Motor neuron (in vitro differentiated cells): ENCODE measurements around the gene PACS1. TPM values are rescaled to one million over a fixed set of nuclear protein-coding genes. Genes with fewer than 3 reads are reported as not detected.
"Not testable (repeated sequence)": the region's sequence is repeated elsewhere in the genome, so short reads cannot be mapped to it uniquely, and the experiment has no call there.

Source experiments
- ATAC-seq, 8 experiments: fragments of 200-7000 bp; cut with Tn5 transposase; replicated peaks in 6 of 8; 2 replicates each; pipeline ENCODE4 v1.8.0; 2021; ENCODE audit warnings: mild to moderate bottlenecking in 8 of 8, moderate library complexity in 8 of 8
- H3K27ac ChIP-seq, 2 donors: fragments of 250-450 bp; sonication (Bioruptor Pico); 2 replicates each; pipeline ENCODE4 v1.9.0; 2021; ENCODE audit warnings: antibody characterized with exemption in 2 of 2, mild to moderate bottlenecking in 2 of 2, moderate library complexity in 1 of 2
- H3K4me1 ChIP-seq, 2 donors: fragments of 250-450 bp; sonication (Bioruptor Pico); replicated peaks in 1 of 2; 2 replicates each; pipeline ENCODE4 v1.6.1; 2021; ENCODE audit warnings: antibody characterized with exemption in 2 of 2, mild to moderate bottlenecking in 2 of 2, moderate library complexity in 1 of 2
- H3K4me3 ChIP-seq, 5 donors: fragments of 250-450 bp; sonication (Bioruptor Pico); 2 replicates each; pipeline ENCODE4 v1.9.0; 2021; ENCODE audit warnings: antibody characterized with exemption in 5 of 5, mild to moderate bottlenecking in 5 of 5, moderate library complexity in 4 of 5
- whole genome bisulfite sequencing, 10 experiments: fragments of 450-650 bp; shearing (Covaris generic); methylation state at CpG; one replicate each; pipeline ENCODE4 v1.0.0; 2022; 5-methylcytosine and 5-hydroxymethylcytosine counted together
- in situ Hi-C, 9 experiments: fragments of 400-800 bp; cut with MboI; loops; one replicate each; pipeline ENCODE4 v1.15.0; 2021; ENCODE audit warnings: low sequenced_read_pairs in 9 of 9, low pct_unique_long_range_greater_than_20kb in 2 of 9; ENCODE audit not compliant: unreplicated experiment in 9 of 9
- total RNA-seq, 8 experiments: library from RNA; unstranded; fragments of 300-600 nt; gene quantifications; 2 replicates each; pipeline versions ENCODE4 v1.2.3 to v1.2.4, GENCODE V29; 2022

The PACS1 gene
- total RNA-seq = 10 to 100 TPM; 10.6 to 38.2 (median 21.7) TPM

DNA sequence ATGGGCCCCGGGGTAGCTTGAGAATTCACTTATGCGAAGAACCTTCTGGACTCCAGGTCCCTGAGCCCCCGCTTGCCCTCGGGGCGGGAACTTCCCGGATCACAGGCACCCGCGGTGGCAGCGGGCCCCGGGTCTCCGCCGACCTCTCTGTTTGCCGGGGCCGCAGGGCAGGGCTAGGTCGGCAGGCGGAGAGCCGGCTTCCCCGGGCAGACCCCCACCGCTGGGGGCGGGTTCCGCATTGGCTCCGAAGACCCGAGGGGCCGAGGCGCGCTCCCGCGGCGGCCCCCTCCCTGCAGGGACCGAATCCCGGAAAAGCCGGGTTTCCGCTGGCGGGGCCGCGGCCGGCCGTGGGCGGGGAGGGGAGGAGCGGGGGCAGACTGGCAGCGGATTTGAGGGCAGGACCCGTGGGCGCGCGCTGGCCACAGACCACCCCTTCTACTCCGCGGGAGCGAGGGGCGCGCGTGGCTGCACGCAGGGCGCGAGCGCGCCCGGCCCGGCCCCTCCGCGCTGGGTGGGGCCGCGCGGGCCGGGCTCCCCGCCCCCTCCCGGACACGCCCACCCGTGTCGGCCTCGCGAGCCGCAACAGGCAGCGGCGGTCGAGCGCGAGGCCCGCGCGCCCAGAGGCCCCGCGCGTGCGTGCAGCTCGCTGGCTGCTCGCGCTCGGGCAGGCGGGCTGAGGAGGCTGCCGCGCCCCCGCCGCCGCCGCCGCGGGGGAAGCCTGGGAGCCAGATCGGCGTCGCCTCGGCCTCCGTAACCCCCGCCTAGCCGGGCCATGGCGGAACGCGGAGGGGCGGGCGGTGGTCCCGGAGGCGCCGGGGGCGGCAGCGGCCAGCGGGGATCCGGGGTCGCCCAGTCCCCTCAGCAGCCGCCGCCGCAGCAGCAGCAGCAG is at the start of gene PACS1:
Gene PACS1 (plus strand): TSS at position 558 of the 889 bp plus-strand sequence. CDS start 215 bp downstream, at position 773.
- peak; percentile 66 to 88 (median 79) for ATAC-seq
- in situ Hi-C loops = no loop called here
- 3 to 22% methylated on average over 5 to 7 of the region's 120 CpGs; no CpG with 5 or more reads in 8 of the 10 experiments for WGBS, 10 experiments
- peak within 1 kb of the TSS; percentile 25 to 70 for H3K27ac ChIP-seq
- peak within 1 kb of the TSS; percentile 57 to 86 (median 75) for H3K4me3 ChIP-seq
- H3K4me1 ChIP-seq = peaks cover 16 to 17% of the 10 kb centered on the region in 2 donors

DNA sequence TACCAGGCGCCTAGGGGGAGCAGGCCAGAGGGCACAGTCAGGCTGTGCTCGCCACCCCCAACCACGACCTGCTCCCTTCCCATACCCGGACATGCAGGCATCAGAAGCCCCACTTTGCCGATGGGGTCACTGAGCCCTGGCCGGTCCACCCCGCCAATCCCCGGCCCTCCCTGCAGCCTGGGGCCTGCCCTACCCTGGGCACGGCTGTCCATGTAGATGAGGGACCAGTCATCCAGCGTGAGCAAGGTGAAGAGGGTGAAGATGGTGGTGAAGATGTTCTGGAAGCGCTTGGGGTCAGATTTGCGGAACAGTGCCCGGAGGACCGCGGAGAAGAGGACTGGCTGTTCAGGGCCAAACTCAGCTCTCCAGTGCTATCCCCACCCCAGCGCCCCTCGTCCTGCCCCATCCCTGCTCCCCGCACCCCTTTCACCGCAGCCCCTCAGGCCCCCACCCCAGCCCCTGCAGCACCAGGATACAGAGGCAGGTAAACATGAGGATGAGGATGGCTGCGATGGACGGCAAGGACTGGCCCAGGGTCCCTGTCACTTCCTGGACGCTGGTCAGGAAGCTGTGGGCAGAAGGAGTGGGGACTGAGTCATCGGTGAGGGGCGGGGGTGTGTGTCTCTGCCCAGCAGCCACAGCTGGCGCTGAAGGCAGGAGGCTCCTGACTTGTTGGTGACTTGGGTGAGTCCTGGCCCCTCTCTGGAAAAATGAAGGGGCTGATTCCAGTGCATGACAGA is 49.3 kb upstream of the PACS1 start:
- Histone ChIP-seq H3K4me1 (no peaks in the 10 kb centered on the region), H3K27ac (no peak overlapping the region), H3K4me3 (no peak overlapping the region)
- WGBS, 10 experiments = 63% methylated on average over 1 of the region's 25 CpGs; no CpG with 5 or more reads in 9 of the 10 experiments
- in situ Hi-C loops = no loop called here
- ATAC-seq = peak in 6 of 8 experiments; percentile 6 to 86 (median 18)

DNA sequence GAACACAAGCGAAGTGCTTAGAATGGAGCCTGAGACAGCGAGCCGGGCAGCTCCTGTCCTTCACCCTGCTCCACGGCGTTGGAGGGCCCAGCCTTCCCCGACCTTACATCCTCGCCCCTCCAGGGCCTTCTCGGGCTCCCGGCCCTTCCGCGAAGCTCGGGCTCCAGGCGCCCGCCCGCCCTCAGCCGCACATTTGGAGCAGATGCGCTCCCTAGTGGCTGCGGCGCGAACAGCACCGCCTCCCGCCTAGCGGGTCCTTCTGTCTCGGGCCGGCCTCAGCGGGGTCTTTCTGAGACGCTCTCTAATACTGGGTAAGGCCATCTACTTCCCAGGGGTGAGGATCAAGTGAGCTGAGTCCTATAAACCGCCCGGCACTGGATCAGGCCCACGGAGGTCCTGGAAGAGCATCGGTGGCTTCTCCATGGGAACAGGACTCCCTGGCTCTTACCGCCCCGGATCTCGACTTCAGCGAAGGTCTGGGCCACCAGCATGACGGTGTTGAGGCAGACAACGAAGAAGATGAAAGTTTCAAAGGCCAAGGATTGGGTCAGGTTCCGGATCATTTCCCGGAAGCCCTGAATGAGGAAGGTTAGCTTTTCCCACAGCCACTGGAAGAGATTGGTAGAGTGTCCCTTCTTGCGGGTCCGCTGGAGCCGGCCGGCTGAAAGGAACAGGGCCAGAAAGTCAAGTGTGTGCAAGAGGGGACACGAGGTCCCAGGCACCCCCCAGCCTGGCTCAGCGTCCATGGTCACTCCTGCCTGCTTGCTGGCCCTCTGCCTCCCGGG is 47.5 kb upstream of the PACS1 start:
- no peak overlapping the region for H3K4me3 ChIP-seq
- H3K4me1 ChIP-seq = no peaks in the 10 kb centered on the region
- in situ Hi-C loops = no loop called here
- peak; percentile 66 to 97 (median 76) for ATAC-seq
- H3K27ac ChIP-seq = no peak overlapping the region
- 0 to 68% (median 23%) methylated on average over 1 to 26 of the region's 46 CpGs; no CpG with 5 or more reads in 4 of the 10 experiments for WGBS, 10 experiments

DNA sequence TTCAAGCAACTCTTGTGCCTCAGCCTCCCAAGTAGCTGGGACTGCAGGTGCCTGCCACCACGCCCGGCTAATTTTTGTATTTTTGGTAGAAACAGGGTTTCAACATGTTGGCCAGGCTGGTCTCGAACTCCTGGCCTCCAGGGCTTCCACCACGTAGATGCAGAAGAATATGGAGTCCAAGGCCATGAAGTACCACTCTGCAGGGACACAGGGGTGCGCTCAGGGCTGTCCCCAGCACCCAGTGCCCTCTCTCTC is 47.0 kb upstream of the PACS1 start:
- H3K27ac ChIP-seq, H3K4me1 ChIP-seq, H3K4me3 ChIP-seq, ATAC-seq, in situ Hi-C loops: not testable (repeated sequence)
- WGBS, 10 experiments = 10 to 100% (median 36%) methylated on average over 1 to 4 of the region's 5 CpGs; no CpG with 5 or more reads in 4 of the 10 experiments

DNA sequence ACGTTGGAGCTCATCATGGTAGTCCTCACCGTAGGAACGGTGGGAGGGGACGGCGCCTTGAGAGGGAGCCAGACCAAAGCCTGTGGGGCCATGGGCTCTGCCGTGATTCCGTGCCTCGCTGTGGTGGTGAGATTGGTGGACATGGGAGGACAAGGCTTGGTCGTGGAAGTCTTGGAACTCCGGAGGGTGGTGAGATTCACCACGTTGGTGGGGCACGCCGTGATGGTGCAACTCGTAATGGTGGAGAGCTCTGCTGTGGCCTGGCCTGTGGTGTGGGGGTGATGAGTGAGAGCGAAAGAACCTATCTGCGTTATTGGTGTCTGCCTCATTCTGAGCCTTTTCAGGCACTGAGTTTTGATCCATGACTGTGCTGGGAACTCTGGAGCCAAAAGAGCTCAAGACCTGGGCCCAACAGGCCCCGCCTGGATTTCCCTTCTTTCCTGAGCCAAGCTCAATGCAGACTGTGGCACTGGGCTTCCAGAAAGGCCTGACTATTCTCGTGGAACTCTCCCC is 44.0 kb upstream of the PACS1 start, which contains the start of gene CATSPER1:
Gene CATSPER1 (minus strand): TSS at position 463 of the 513 bp plus-strand sequence. CDS start 100 bp downstream, at position 363.
- ATAC-seq = no peak
- WGBS, 10 experiments = 50 to 93% (median 80%) methylated on average over 1 to 14 of the region's 18 CpGs; no CpG with 5 or more reads in 3 of the 10 experiments
- Histone ChIP-seq H3K27ac (no peak within 1 kb of the TSS), H3K4me1 (no peaks in the 10 kb centered on the region), H3K4me3 (no peak within 1 kb of the TSS)
- in situ Hi-C loops = no loop called here

DNA sequence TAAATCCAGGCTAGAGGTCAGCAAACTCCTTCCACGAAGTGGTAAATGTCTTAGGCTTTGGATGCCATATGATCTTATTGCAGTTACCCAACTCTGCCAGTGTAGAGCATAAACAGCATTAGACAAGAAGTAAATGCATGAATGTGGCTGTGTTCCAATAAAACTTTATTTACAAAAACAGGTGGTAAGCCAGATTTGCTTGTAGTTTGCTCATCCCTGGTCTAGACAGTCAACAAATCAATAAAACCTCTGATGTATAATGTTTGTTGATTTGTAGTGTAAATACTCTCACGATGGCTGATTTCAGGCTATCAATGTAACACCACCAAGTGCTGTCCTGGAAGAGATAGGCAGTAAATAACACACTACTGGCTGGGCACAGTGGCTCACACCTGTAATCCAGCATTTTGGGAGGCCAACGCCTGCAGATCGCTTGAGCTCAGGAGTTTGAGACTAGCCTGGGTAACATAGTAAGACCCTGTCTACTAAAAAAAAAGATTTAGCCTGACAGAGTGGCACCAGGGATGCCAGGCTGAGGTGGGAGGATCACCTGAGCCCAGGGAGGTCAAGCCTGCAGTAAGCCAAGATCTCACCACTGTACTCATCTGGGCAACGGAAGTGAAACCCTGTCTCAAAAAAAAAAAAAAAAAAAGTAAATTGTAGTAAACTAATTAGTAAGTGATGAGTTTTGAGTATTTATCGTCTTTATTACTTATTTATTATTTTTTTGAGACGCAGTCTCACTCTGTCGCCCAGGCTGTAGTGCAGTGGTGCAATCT is 36.9 kb upstream of the PACS1 start:
- Histone ChIP-seq H3K27ac (no peak overlapping the region), H3K4me3 (no peak overlapping the region), H3K4me1 (no peaks in the 10 kb centered on the region)
- in situ Hi-C loops = no loop called here
- no peak for ATAC-seq
- WGBS, 10 experiments = 20 to 86% (median 73%) methylated on average over 1 to 8 of the region's 8 CpGs; no CpG with 5 or more reads in 1 of the 10 experiments

DNA sequence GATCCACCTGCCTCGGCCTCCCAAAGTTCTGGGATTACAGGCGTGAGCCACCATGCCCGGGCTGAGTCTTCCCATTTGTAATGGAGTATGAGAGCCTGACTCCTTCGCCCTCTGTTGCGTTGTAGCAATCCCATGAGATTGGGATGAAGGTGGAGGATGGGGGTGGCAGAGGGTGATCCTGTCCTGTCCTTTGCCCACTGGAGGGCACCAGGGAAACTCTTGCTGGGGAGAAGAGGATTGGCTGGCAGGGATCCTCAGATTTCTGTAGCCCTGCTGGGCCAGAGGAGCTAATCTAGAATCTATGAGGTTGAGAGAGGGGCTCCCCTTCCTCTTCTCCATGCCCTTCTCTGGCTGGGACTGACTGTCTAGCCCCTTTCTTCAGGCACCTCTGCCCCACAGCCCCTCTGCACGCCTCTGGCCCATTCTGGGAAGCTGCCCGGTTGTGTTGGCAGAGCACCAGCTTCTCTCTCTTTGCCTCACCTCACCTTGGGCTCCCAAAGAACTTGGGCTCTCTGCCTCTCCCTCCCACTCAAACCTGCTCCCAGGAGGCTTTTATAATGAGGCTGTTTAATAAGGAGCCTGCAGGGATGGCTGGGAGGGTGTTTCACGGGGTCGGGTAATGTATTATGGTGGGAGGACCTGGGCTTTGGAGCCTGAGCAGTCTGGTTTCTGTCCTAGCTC is 34.3 kb upstream of the PACS1 start:
- no peak overlapping the region for H3K4me3 ChIP-seq
- WGBS, 10 experiments = 58 to 71% (median 63%) methylated on average over 3 of the region's 9 CpGs; no CpG with 5 or more reads in 6 of the 10 experiments
- in situ Hi-C loops = no loop called here
- H3K27ac ChIP-seq = no peak overlapping the region
- ATAC-seq = no peak
- no peaks in the 10 kb centered on the region for H3K4me1 ChIP-seq

DNA sequence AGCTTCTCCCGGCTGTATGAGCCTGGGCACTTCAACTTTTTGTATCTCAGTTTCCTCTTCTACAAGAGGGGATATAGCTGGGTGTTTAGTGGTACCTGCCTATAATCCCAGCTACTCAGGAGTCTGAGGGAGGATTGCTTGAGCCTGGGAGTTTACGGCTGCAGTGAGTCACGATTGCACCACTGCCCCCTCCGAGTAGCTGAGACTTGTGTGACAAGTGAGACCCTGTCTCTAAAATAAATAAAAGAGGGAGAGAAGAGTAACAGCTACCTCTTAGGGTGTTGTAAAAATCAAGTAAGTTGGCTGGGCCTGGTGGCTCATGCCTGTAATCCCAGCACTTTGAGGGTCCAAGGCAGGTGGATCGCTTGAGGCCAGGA is 33.8 kb upstream of the PACS1 start:
- H3K4me3 ChIP-seq = no peak overlapping the region
- WGBS, 10 experiments = 0 to 86% (median 76%) methylated on average over 1 to 5 of the region's 5 CpGs; no CpG with 5 or more reads in 4 of the 10 experiments
- no peak overlapping the region for H3K27ac ChIP-seq
- ATAC-seq = no peak
- in situ Hi-C loops = no loop called here
- no peaks in the 10 kb centered on the region for H3K4me1 ChIP-seq

DNA sequence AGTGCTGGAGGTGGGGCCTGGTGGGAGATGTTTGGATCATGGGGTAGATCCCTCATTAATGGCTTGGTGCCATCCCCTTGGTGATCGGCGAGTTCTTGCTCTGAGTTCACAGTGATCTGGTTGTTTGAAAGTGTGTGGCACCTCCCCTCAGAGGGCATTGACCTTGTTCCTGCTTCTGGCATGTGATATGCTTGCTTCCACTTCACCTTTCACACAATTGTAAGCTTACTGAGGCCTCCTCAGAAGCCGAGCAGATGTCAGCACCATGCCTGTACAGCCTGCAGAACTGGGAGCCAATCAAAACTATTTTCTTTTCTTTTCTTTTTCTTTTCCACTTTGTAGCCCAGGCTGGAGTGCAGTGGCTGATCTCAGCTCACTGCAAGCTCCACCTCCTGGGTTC is 32.7 kb upstream of the PACS1 start:
- in situ Hi-C loops = no loop called here
- no peak for ATAC-seq
- no peaks in the 10 kb centered on the region for H3K4me1 ChIP-seq
- H3K4me3 ChIP-seq = no peak overlapping the region
- H3K27ac ChIP-seq = no peak overlapping the region
- 63 to 100% (median 71%) methylated on average over 1 to 3 of the region's 3 CpGs; no CpG with 5 or more reads in 7 of the 10 experiments for WGBS, 10 experiments

DNA sequence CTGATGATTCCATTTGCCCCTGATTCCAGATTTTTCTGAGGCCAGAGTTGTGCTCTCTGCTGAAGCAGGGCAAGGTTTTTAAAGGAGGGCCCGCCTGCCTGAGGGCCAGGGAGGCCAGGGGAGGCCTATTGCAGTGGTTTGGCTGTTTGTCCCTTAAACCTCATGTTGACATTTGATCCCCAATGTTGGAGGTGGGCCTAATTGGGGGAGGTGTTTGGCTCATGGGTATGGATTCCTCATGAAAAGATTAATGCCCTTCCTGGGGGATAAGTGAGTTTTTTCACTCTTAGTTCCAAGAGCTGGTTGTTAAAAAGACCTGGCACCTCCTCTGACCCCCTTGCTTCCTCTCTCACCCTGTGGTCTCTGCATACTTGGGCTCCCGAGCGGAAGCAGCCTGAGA is 30.3 kb upstream of the PACS1 start:
- H3K4me3 ChIP-seq = no peak overlapping the region
- no peak for ATAC-seq
- H3K4me1 ChIP-seq = no peaks in the 10 kb centered on the region
- in situ Hi-C loops = no loop called here
- no peak overlapping the region for H3K27ac ChIP-seq
- 25 to 100% (median 92%) methylated on average over 2 to 3 of the region's 3 CpGs; no CpG with 5 or more reads in 4 of the 10 experiments for WGBS, 10 experiments

DNA sequence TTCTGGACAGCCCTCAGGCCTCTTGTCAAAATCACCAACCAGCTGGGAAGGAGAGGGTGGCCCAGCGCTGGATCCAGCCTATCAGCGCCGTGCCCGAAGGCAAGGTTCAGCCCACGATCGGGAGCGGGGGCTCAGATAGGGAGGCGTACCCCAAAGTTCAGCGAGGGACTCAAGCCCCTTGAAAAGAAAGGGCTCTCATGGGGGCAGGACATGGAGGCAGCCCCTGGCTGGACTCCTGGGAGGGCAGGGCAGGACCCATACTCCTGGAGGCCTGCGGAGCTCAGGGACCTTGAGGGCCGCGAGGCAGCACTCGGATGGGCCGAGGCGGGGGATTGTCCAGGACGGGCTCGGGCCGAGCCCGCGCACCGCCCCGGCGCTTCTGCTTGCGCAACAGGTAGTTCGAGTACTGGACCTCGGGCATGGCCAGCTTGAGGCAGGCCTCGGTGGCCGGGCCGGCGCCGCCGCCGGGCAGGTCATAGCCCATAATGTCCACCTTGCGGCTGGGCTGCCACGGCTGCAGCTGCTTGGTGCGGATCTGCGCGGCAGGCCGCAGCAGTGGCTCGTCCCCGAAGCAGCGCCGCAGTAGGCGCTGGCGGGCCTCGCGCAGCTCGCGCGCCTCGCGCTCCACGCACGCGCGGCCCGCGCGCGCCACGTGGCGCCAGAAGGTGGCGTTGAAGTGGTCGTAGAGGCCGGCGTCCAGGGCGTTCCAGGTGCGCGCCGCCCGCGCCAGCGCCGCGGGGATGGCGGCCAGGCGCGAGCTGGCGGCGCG is 27.7 kb upstream of the PACS1 start:
- Histone ChIP-seq H3K4me1 (peaks cover 0 to 6% of the 10 kb centered on the region in 2 donors), H3K27ac (no peak overlapping the region), H3K4me3 (no peak overlapping the region)
- WGBS, 10 experiments = 84 to 100% (median 96%) methylated on average over 2 to 47 of the region's 81 CpGs; no CpG with 5 or more reads in 5 of the 10 experiments
- in situ Hi-C loops = no loop called here
- ATAC-seq = no peak
